GM19025 (cell line): ENCODE data around the gene PTEN.
"Not testable (repeated sequence)": the region's sequence is repeated elsewhere in the genome, so short reads cannot be mapped to it uniquely, and the experiment has no call there.

Source experiments
- ATAC-seq: cut with Tn5 transposase; IDR thresholded peaks from one replicate; pipeline ENCODE4 v1.9.1; 2021; ENCODE audit warnings: mild to moderate bottlenecking, low read depth, moderate library complexity; ENCODE audit not compliant: unreplicated experiment

PTEN gene

DNA sequence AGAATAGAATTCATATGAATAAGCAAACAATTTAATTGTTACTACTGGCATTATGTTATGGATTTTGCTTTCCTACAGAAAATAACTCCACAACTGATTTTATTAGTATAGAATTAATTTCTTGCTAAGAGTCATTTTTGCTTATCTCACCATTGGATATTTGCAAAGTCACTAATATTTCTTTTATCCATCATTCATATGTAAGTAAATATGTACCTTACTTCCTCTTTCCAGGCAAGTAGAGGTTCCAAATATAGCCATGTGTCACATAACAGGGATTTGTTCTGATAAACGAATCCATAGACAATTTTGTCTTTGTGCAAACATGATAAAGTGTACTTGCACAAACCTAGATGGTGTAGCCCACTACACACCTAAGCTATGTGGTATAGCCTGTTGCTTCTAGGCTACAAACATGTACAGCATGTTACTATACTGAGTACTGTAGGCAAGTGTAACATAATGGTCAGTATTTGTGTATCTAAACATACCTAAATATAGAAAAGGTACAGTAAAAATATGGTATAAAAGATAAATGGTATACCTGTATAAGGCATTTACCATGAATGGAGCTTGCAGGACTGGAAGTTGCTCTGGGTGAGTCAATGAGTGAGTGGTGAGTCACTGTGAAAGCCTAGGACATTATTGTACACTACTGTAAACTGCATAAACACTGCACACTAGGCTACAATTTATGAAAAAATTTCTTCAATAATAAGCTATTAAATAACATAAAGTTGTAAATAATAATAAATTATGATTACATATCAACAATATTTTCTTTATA lies 18.4 kb upstream of the PTEN start:
- ATAC-seq, result no peak

- ATAC-seq, result no peak
These were observed 17.8 kb upstream of the PTEN start for GRCh38 chr10:87845624-87845998.

GRCh38 chr10:87846023-87846422 lies 17.4 kb upstream of the PTEN start:
- ATAC-seq, result no peak

- ATAC-seq, result not testable (repeated sequence)
These were observed 16.7 kb upstream of the PTEN start for GRCh38 chr10:87846711-87847110.

- no peak for ATAC-seq
These were observed 15.9 kb upstream of the PTEN start for GRCh38 chr10:87847550-87847949.

- no peak for ATAC-seq
These were observed 14.4 kb upstream of the PTEN start for GRCh38 chr10:87849001-87849400.

GRCh38 chr10:87850742-87851205 lies 12.7 kb upstream of the PTEN start:
- no peak for ATAC-seq

GRCh38 chr10:87852089-87852488 lies 11.3 kb upstream of the PTEN start:
- ATAC-seq, result no peak

GRCh38 chr10:87855247-87855646 lies 8.2 kb upstream of the PTEN start:
- ATAC-seq, result not testable (repeated sequence)

DNA sequence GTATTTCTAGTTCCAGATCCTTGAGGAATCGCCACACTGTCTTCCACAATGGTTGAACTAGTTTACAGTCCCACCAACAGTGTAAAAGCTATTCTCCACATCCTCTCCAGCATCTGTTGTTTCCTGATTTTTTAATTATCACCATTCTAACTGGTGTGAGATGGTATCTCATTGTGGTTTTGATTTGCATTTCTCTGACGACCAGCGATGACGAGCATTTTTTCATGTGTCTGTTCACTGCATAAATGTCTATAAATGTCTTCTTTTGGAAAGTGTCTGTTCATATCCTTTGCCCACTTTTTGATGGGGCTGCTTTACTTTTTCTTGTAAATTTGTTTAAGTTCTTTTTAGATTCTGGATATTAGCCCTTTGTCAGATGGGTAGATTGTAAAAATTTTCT lies 7.8 kb upstream of the PTEN start:
- ATAC-seq, result not testable (repeated sequence)

DNA sequence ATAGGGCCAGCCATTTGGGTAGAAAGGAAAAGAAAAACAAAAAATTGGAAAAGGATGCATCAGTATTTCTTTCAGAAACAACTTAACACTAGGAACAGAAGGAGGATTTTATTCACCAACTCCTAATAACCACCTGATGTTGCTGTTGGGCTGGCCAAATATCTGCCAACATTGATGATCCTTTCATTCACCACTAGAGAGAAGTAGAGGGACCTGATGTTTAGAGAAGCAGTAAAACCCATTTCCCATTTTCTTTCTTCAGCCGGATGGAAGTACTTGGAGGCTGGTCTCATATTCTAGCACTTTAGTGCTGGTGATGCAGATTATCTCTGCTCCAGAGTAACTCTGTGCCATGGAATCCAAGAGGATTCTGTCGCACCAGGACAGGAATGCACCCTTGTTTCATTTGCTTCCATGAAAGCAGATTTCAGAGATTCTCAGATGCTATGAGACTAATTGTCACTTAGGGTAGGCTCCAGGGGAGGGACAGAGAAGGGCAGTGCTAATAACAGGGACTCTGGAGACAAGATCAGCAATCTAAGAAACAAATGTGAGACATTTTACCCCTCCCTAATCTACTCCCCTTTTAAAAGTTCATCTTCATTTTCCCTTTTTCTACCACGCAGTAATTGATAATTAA lies 3.1 kb upstream of the PTEN start:
- ATAC-seq, result no peak

DNA sequence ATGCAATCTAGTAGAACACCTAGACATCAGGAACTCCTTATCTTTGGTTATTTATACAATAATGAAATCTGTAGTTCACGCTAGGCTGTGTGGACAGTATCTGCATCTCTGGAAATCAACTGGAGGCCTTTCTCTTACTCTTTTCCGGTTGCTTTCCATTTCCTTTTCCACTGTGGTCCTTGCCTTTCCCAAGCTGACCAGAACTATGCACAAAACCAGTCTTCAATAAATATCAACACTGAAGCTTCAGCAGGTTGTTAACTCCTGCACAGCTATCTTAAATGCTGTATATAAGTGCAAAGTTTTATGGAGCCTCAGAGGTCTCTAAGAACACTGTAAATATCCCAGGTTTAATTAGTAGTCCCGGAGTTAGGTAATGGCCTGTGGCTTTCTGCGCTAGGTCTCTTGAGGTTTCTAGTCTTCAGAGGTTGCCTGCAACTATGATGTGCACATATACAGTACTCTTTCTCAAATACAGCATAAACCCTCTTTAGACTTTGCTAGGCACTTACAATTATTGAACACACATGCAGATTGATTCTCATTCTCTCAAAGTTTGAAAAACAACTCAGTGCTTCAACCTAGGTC lies 2.5 kb upstream of the PTEN start:
- ATAC-seq, result no peak

DNA sequence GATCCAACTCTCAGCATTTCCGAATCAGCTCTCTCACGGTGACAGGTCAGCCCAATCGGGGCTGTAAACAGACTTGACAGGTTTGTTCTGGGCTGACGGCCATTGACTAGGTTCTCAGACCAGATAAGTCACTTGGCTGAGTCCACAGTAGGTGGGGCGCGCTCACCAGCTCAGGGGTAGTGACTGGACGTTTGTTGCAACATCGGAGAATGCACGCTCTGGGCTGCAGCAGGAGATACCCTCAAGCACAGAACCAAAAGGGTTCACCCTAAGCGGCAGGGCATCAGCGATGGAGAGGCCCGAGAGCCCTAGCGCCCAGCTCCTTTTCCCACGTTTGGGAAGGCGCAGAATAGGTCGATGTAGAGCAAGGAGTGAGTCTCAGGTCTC lies 1.9 kb upstream of the PTEN start:
- ATAC-seq, result no peak

DNA sequence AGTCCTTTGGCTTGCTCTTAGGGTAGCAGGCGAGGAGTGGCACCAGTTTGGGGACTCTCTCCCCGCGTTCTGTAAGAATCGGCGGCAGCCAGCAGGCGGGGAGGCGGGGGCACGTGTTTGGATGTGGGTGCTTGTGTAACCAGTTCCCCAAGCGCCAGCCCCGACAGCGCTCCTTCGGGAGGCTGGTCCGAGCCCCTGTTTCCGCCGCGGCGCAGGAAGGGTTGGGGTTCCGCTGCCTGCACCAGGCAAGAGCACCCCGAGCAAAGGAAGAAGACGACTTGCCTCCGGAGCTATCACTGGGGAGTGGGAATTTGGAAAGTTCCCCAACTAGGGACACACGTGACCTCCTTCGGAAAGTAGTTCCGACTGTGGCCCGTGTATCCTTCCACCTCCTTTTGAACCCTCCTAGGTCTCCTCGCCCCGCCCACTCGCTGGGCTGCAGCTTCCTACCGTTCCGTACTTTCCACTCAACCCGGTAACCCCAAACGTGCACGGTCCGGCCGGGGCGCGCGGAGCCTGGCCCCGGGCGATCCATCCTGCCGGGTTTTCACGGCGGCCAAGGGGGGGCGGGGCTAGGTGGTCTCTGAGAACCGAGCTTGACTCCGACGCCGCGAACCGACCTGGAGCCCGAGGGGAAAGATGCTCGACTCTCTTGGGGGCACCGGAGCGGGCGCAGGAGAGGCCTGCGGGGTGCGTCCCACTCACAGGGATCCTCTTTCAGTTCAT lies 1.3 kb upstream of the PTEN start:
- ATAC-seq, result peak; percentile 46

DNA sequence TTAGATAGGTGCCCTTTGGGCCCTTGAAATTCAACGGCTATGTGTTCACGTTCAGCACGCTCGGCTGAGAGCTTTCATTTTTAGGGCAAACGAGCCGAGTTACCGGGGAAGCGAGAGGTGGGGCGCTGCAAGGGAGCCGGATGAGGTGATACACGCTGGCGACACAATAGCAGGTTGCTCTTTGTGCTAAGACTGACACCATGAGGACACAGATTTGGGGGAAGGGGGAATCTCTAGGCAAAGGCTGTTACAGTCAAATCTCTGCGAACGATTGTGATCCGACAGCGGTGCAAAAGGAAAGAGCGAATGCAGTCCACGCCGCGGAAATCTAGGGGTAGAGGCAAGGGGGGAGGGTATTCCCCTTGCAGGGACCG lies 759 bp upstream of the PTEN start:
- ATAC-seq, result peak; percentile 5

DNA sequence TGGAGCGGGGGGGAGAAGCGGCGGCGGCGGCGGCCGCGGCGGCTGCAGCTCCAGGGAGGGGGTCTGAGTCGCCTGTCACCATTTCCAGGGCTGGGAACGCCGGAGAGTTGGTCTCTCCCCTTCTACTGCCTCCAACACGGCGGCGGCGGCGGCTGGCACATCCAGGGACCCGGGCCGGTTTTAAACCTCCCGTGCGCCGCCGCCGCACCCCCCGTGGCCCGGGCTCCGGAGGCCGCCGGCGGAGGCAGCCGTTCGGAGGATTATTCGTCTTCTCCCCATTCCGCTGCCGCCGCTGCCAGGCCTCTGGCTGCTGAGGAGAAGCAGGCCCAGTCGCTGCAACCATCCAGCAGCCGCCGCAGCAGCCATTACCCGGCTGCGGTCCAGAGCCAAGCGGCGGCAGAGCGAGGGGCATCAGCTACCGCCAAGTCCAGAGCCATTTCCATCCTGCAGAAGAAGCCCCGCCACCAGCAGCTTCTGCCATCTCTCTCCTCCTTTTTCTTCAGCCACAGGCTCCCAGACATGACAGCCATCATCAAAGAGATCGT lies 598 bp downstream of the PTEN start:
- ATAC-seq, result peak; percentile 4

GRCh38 chr10:87864496-87865059 lies 1.2 kb downstream of the PTEN start:
- no peak for ATAC-seq

DNA sequence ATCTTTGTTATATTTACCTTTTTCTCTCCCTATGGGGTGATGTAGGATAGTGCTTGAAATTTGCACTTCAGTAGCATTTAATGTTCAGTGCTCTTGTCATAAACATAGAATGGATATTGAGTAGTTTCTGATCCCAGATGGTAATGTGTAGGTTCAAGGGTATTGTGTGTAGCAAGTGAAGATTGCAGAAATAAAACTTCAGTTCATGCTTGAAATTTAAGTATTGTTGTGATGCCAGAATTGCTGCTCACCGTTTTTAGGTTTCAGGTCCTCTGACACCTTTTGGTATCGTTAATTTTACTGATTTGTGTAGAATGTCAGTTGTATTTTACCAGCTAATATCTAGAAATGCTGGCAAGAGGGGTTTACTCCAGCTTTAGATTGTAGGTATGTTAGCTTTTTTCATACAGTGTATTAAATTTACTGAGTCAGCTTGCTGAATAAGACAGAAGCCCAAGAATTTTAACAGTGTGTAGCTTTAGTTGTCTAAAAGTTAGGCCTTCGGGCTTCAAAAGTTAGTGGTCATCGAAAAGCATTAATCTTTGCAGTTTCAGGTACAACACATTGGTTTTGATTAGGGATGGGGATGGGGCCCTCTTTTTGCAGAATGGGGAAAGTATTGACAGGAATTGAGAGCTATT lies 1.9 kb downstream of the PTEN start:
- no peak for ATAC-seq

DNA sequence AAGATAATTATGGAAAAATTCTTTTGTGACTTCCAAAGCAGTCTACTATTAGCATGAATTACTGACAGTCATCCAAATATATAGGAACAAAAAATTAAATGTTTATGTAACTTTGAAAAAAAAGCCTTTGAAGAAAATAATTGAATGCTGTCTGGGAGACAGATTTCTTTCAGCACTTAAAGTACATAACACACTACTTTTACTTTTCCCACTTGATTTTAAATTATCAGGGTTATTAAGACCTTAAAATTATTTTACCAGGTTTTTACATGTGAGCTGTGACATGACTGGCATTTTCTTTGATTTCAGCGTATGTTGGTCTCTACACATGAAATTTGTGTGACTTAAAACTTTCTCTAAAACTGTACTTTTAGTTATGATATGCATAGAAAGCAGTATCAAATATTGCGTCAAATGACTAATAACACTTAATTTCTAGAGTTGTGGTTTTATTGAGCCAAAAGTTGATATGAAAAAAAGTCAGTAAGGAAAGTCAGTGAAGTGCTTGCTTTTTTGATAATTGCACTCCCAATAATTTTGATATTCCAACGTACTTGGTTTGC lies 3.1 kb downstream of the PTEN start:
- ATAC-seq, result no peak

GRCh38 chr10:87867453-87867852 lies 4.0 kb downstream of the PTEN start:
- no peak for ATAC-seq
